HTR-8/SVneo (cell line): ENCODE results near the gene EFHD2.

Experiments
- DNase-seq: peaks from one replicate; pipeline ENCODE4 v3.0.0; 2011; ENCODE audit warnings: low spot score, mixed read lengths; ENCODE audit not compliant: insufficient read length
- FAIRE-seq: peaks from 2 replicates; lab custom pipeline; 2011; peaks lifted over from hg19 to GRCh38; lab: Jason Lieb, UNC

Gene EFHD2

GRCh38 chr1:15410223-15410883 is 665 bp downstream of the EFHD2 start:
- DNase-seq, result no peak
- FAIRE-seq, result no peak

GRCh38 chr1:15410884-15411245 is 1.2 kb downstream of the EFHD2 start:
- DNase-seq (no peak), FAIRE-seq (no peak)

GRCh38 chr1:15411593-15412137 is 2.0 kb downstream of the EFHD2 start:
- no peak for FAIRE-seq

GRCh38 chr1:15412175-15412800 is 2.6 kb downstream of the EFHD2 start:
- no peak for DNase-seq
- FAIRE-seq, result no peak

More at GRCh38 chr1:15411593-15412137, 2.0 kb downstream of the EFHD2 start:
- DNase-seq, result no peak

GRCh38 chr1:15412843-15413242 is 3.2 kb downstream of the EFHD2 start:
- no peak for FAIRE-seq
- no peak for DNase-seq

- no peak for FAIRE-seq
These were observed 4.1 kb downstream of the EFHD2 start for GRCh38 chr1:15413563-15414444.

GRCh38 chr1:15414445-15414983 is 4.8 kb downstream of the EFHD2 start:
- no peak for FAIRE-seq
- DNase-seq, result no peak

More at GRCh38 chr1:15413563-15414444, 4.1 kb downstream of the EFHD2 start:
- no peak for DNase-seq

- DNase-seq (peak; percentile 66), FAIRE-seq (no peak)
These were observed 7.6 kb downstream of the EFHD2 start for GRCh38 chr1:15417059-15417934.

- no peak for DNase-seq
- no peak for FAIRE-seq
These were observed 9.3 kb downstream of the EFHD2 start for GRCh38 chr1:15418806-15419515.

GRCh38 chr1:15420853-15421465 is 11.3 kb downstream of the EFHD2 start:
- FAIRE-seq (no peak), DNase-seq (no peak)

GRCh38 chr1:15422871-15423270 is 13.2 kb downstream of the EFHD2 start:
- FAIRE-seq (no peak), DNase-seq (no peak)

- DNase-seq, result no peak
- FAIRE-seq, result no peak
These were observed 13.8 kb downstream of the EFHD2 start for GRCh38 chr1:15423355-15424077.

GRCh38 chr1:15424146-15424667 is 14.5 kb downstream of the EFHD2 start:
- DNase-seq, result no peak

GRCh38 chr1:15424981-15425380 is 15.3 kb downstream of the EFHD2 start:
- FAIRE-seq (no peak), DNase-seq (no peak)

More at GRCh38 chr1:15424146-15424667, 14.5 kb downstream of the EFHD2 start:
- FAIRE-seq, result no peak

- FAIRE-seq (no peak), DNase-seq (no peak)
These were observed 15.8 kb downstream of the EFHD2 start for GRCh38 chr1:15425521-15425920.

GRCh38 chr1:15425958-15426357 is 16.3 kb downstream of the EFHD2 start:
- no peak for FAIRE-seq
- DNase-seq, result no peak

- FAIRE-seq (no peak), DNase-seq (no peak)
These were observed 17.0 kb downstream of the EFHD2 start for GRCh38 chr1:15426492-15427279.
